ENCODE data around the gene DPYSL4.
"Not testable (repeated sequence)": the region's sequence is repeated elsewhere in the genome, so short reads cannot be mapped to it uniquely, and the experiment has no call there.

The DPYSL4 gene

GRCh38 chr10:132149917-132150316 lies 36.8 kb upstream of the DPYSL4 start:
- no peak for DNase-seq (ENCODE audit: low spot score)

GRCh38 chr10:132150777-132151176 lies 36.0 kb upstream of the DPYSL4 start:
- no peak for DNase-seq (ENCODE audit: low spot score)

GRCh38 chr10:132151286-132151950 lies 35.3 kb upstream of the DPYSL4 start:
- no peak for DNase-seq (ENCODE audit: low spot score)

- no peak for DNase-seq (ENCODE audit: low spot score)
Observed at GRCh38 chr10:132151951-132152505, 34.7 kb upstream of the DPYSL4 start.

- no peak for DNase-seq (ENCODE audit: low spot score)
Observed at GRCh38 chr10:132152896-132153580, 33.7 kb upstream of the DPYSL4 start.

GRCh38 chr10:132153616-132154217 lies 33.0 kb upstream of the DPYSL4 start:
- DNase-seq (ENCODE audit: low spot score), result no peak

- no peak for DNase-seq (ENCODE audit: low spot score)
Observed at GRCh38 chr10:132154440-132154839, 32.3 kb upstream of the DPYSL4 start.

- DNase-seq (ENCODE audit: low spot score), result no peak
Observed at GRCh38 chr10:132154931-132155330, 31.8 kb upstream of the DPYSL4 start.

GRCh38 chr10:132155723-132156381 lies 30.9 kb upstream of the DPYSL4 start:
- DNase-seq (ENCODE audit: low spot score), result no peak

- no peak for DNase-seq (ENCODE audit: low spot score)
Observed at GRCh38 chr10:132156382-132156781, 30.4 kb upstream of the DPYSL4 start.

- DNase-seq (ENCODE audit: low spot score), result no peak
Observed at GRCh38 chr10:132157101-132157500, 29.6 kb upstream of the DPYSL4 start.

- no peak for DNase-seq (ENCODE audit: low spot score)
Observed at GRCh38 chr10:132158122-132158741, 28.5 kb upstream of the DPYSL4 start.

- no peak for DNase-seq (ENCODE audit: low spot score)
Observed at GRCh38 chr10:132158823-132159222, 27.9 kb upstream of the DPYSL4 start.

GRCh38 chr10:132159302-132160230 lies 27.2 kb upstream of the DPYSL4 start:
- not testable (repeated sequence) for DNase-seq (ENCODE audit: low spot score)

GRCh38 chr10:132160231-132160630 lies 26.5 kb upstream of the DPYSL4 start:
- not testable (repeated sequence) for DNase-seq (ENCODE audit: low spot score)

GRCh38 chr10:132160834-132161622 lies 25.7 kb upstream of the DPYSL4 start:
- not testable (repeated sequence) for DNase-seq (ENCODE audit: low spot score)

GRCh38 chr10:132162021-132162531 lies 24.7 kb upstream of the DPYSL4 start:
- no peak for DNase-seq (ENCODE audit: low spot score)

GRCh38 chr10:132162590-132163277 lies 24.0 kb upstream of the DPYSL4 start:
- DNase-seq (ENCODE audit: low spot score), result no peak

GRCh38 chr10:132163278-132163765 lies 23.4 kb upstream of the DPYSL4 start:
- DNase-seq (ENCODE audit: low spot score), result no peak
